ENCODE results near the gene OOSP4A. TPM values are rescaled to one million over a fixed set of nuclear protein-coding genes. Genes with fewer than 3 reads are reported as not detected.

The OOSP4A gene
- total and polyA plus RNA-seq, 2 donors (not counting 1 experiment from before 2014, with no cell fraction given), result not detected

GRCh38 chr11:59962107-59962482 lies 1.7 kb upstream of the OOSP4A start:
- Histone ChIP-seq H3K79me2 (ENCODE audit: control insufficient read depth, insufficient read depth, low read length) (no peaks in the 10 kb centered on the region), H3K9me3 (ENCODE audit: control insufficient read depth, insufficient read depth, low read depth, low read length) (no peaks in the 10 kb centered on the region), H3K27ac (ENCODE audit: insufficient read depth, low read length) (no peak overlapping the region), H2AFZ (ENCODE audit: low read length) (no peak overlapping the region), H3K4me2 (ENCODE audit: extremely low read depth, insufficient read depth, low read length) (no peak overlapping the region), H3K27me3 (ENCODE audit: control insufficient read depth, insufficient read depth, low read length) (no peaks in the 10 kb centered on the region), H4K20me1 (ENCODE audit: control insufficient read depth, extremely low read depth, insufficient read depth, low read length) (no peaks in the 10 kb centered on the region), H3K9ac (ENCODE audit: insufficient read depth, low read length) (no peak overlapping the region), H3K36me3 (ENCODE audit: control insufficient read depth, insufficient read depth, low read length) (no peaks in the 10 kb centered on the region), H3K4me3 (replicated peaks in 1 of 4; ENCODE audit: control extremely low read depth in 1 of 4, insufficient read depth in 1 of 4, low read depth in 3 of 4, low read length in 4 of 4) (no peak overlapping the region), H3K4me1 (ENCODE audit: control insufficient read depth, extremely low read depth, insufficient read depth, low read length) (no peaks in the 10 kb centered on the region)
- no peak for DNase-seq (ENCODE audit: low read depth in 2 of 2)
- TF ChIP-seq CTCF (conservative IDR thresholded peaks at IDR 0.05 in 1 of 2, IDR thresholded peaks at IDR 0.05 in 1 of 2; ENCODE audit: low read depth in 1 of 2, low read length in 2 of 2) (no peak), EZH2 (IDR thresholded peaks at IDR 0.05; ENCODE audit: low read length, missing control alignments) (no peak)

- Histone ChIP-seq H3K27ac (ENCODE audit: insufficient read depth, low read length) (no peak overlapping the region), H2AFZ (ENCODE audit: low read length) (no peak overlapping the region), H3K4me3 (replicated peaks in 1 of 4; ENCODE audit: control extremely low read depth in 1 of 4, insufficient read depth in 1 of 4, low read depth in 3 of 4, low read length in 4 of 4) (no peak overlapping the region), H3K79me2 (ENCODE audit: control insufficient read depth, insufficient read depth, low read length) (no peaks in the 10 kb centered on the region), H3K4me2 (ENCODE audit: extremely low read depth, insufficient read depth, low read length) (no peak overlapping the region), H3K36me3 (ENCODE audit: control insufficient read depth, insufficient read depth, low read length) (no peaks in the 10 kb centered on the region), H3K9ac (ENCODE audit: insufficient read depth, low read length) (no peak overlapping the region), H3K9me3 (ENCODE audit: control insufficient read depth, insufficient read depth, low read depth, low read length) (no peaks in the 10 kb centered on the region), H4K20me1 (ENCODE audit: control insufficient read depth, extremely low read depth, insufficient read depth, low read length) (no peaks in the 10 kb centered on the region), H3K4me1 (ENCODE audit: control insufficient read depth, extremely low read depth, insufficient read depth, low read length) (no peaks in the 10 kb centered on the region), H3K27me3 (ENCODE audit: control insufficient read depth, insufficient read depth, low read length) (no peaks in the 10 kb centered on the region)
- DNase-seq (ENCODE audit: low read depth in 2 of 2), result no peak
- TF ChIP-seq EZH2 (IDR thresholded peaks at IDR 0.05; ENCODE audit: low read length, missing control alignments) (no peak), CTCF (conservative IDR thresholded peaks at IDR 0.05 in 1 of 2, IDR thresholded peaks at IDR 0.05 in 1 of 2; ENCODE audit: low read depth in 1 of 2, low read length in 2 of 2) (no peak)
Observed at GRCh38 chr11:59965424-59965823, 1.6 kb downstream of the OOSP4A start.

GRCh38 chr11:59966201-59966600 lies 2.4 kb downstream of the OOSP4A start:
- no peak overlapping the region for H3K4me2 ChIP-seq (ENCODE audit: extremely low read depth, insufficient read depth, low read length)
- no peaks in the 10 kb centered on the region for H3K4me1 ChIP-seq (ENCODE audit: control insufficient read depth, extremely low read depth, insufficient read depth, low read length)
- H3K4me3 ChIP-seq (replicated peaks in 1 of 4; ENCODE audit: control extremely low read depth in 1 of 4, insufficient read depth in 1 of 4, low read depth in 3 of 4, low read length in 4 of 4), result no peak overlapping the region
- H3K27ac ChIP-seq (ENCODE audit: insufficient read depth, low read length), result no peak overlapping the region
- no peaks in the 10 kb centered on the region for H3K27me3 ChIP-seq (ENCODE audit: control insufficient read depth, insufficient read depth, low read length)
- no peak overlapping the region for H2AFZ ChIP-seq (ENCODE audit: low read length)
- H3K9ac ChIP-seq (ENCODE audit: insufficient read depth, low read length), result no peak overlapping the region
- no peak for DNase-seq (ENCODE audit: low read depth in 2 of 2)
- H3K36me3 ChIP-seq (ENCODE audit: control insufficient read depth, insufficient read depth, low read length), result no peaks in the 10 kb centered on the region
- no peaks in the 10 kb centered on the region for H3K9me3 ChIP-seq (ENCODE audit: control insufficient read depth, insufficient read depth, low read depth, low read length)
- no peaks in the 10 kb centered on the region for H4K20me1 ChIP-seq (ENCODE audit: control insufficient read depth, extremely low read depth, insufficient read depth, low read length)
- TF ChIP-seq CTCF (conservative IDR thresholded peaks at IDR 0.05 in 1 of 2, IDR thresholded peaks at IDR 0.05 in 1 of 2; ENCODE audit: low read depth in 1 of 2, low read length in 2 of 2) (no peak), EZH2 (IDR thresholded peaks at IDR 0.05; ENCODE audit: low read length, missing control alignments) (no peak)
- H3K79me2 ChIP-seq (ENCODE audit: control insufficient read depth, insufficient read depth, low read length), result no peaks in the 10 kb centered on the region

All from fibroblast of lung (primary cell).